Suprapubic skin (tissue), 4 donors: Measurements from ENCODE around the gene GABRA5.

ENCODE experiments used
- EP300 ChIP-seq: sonication (generic); formaldehyde crosslinking; IDR thresholded peaks from one replicate; pipeline ENCODE4 v1.6.1; 2017; ENCODE audit warnings: antibody characterized with exemption
- POLR2A ChIP-seq, 2 donors: fragments of 450-650 bp; IDR thresholded peaks; one replicate each; pipeline ENCODE4 v1.6.1; 2017; ENCODE audit warnings: antibody characterized with exemption in 2 of 2, mild to moderate bottlenecking in 2 of 2, moderate library complexity in 2 of 2
- POLR2AphosphoS5 ChIP-seq, 3 donors: sonication (generic); formaldehyde crosslinking; IDR thresholded peaks; one replicate each; pipeline ENCODE4 v1.6.1; 2017; ENCODE audit warnings: antibody characterized with exemption in 3 of 3
- TF ChIP-seq, protein P1 (sequence below), 2 donors: fragments of 200-600 bp in 1 of 2; fragments of 450-650 bp in 1 of 2; sonication (generic) in 1 of 2; IDR thresholded peaks; one replicate each; pipeline ENCODE4 v1.5.1; 2016 to 2019; ENCODE audit warnings: antibody characterized with exemption in 2 of 2, mild to moderate bottlenecking in 1 of 2, moderate library complexity in 1 of 2

GRCh38 chr15:26831951-26832350 is 34.9 kb upstream of the GABRA5 start:
- TF ChIP-seq, protein P1, sequence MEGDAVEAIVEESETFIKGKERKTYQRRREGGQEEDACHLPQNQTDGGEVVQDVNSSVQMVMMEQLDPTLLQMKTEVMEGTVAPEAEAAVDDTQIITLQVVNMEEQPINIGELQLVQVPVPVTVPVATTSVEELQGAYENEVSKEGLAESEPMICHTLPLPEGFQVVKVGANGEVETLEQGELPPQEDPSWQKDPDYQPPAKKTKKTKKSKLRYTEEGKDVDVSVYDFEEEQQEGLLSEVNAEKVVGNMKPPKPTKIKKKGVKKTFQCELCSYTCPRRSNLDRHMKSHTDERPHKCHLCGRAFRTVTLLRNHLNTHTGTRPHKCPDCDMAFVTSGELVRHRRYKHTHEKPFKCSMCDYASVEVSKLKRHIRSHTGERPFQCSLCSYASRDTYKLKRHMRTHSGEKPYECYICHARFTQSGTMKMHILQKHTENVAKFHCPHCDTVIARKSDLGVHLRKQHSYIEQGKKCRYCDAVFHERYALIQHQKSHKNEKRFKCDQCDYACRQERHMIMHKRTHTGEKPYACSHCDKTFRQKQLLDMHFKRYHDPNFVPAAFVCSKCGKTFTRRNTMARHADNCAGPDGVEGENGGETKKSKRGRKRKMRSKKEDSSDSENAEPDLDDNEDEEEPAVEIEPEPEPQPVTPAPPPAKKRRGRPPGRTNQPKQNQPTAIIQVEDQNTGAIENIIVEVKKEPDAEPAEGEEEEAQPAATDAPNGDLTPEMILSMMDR (IDR thresholded peaks at IDR 0.05), result no peak
- TF ChIP-seq POLR2A (IDR thresholded peaks at IDR 0.05), result no peak
- no peak for TF ChIP-seq EP300
- no peak for TF ChIP-seq POLR2AphosphoS5 (IDR thresholded peaks at IDR 0.05)
